ENCODE measurements around the gene TLE2.

Gene TLE2

GRCh38 chr19:2978772-2979171, 50.3 kb downstream of the TLE2 start:
- DNase-seq (ENCODE audit: low read depth), result no peak
- no peak overlapping the region for H3K4me3 ChIP-seq (ENCODE audit: control insufficient read depth, low read depth, low read length)
- TF ChIP-seq, protein P1, sequence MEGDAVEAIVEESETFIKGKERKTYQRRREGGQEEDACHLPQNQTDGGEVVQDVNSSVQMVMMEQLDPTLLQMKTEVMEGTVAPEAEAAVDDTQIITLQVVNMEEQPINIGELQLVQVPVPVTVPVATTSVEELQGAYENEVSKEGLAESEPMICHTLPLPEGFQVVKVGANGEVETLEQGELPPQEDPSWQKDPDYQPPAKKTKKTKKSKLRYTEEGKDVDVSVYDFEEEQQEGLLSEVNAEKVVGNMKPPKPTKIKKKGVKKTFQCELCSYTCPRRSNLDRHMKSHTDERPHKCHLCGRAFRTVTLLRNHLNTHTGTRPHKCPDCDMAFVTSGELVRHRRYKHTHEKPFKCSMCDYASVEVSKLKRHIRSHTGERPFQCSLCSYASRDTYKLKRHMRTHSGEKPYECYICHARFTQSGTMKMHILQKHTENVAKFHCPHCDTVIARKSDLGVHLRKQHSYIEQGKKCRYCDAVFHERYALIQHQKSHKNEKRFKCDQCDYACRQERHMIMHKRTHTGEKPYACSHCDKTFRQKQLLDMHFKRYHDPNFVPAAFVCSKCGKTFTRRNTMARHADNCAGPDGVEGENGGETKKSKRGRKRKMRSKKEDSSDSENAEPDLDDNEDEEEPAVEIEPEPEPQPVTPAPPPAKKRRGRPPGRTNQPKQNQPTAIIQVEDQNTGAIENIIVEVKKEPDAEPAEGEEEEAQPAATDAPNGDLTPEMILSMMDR (IDR thresholded peaks at IDR 0.05; ENCODE audit: control insufficient read depth, insufficient read depth, low read depth, low read length, missing control alignments), result no peak

DNA sequence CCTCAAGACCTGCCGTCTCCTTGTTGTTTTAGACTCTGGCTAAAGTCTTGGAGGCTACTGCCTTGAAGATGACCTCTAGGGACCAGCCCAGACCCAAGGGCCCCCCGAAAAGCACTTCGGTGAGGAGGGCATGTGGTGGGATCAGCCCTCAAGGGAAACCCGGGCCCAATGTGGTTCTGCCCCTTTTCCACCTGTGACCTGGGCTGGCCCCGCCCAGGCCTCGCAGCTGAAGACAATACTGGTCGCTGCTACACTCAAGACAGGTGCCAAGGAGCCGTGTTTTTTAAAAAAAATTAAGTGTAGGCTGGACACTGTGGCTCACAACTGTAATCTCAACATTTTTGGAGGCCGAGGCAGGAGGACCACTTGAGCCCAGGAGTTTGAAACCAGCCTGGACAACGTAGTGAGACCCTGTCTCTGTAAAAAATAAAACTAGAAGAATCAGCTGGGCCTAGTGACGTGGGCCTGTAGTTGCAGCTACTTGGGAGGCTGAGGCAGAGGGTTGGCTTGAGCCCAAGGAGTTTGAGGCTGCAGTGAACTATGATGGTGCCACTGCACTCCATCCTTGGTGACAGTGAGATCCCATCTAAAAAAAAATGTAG, 50.8 kb downstream of the TLE2 start:
- no peak for DNase-seq (ENCODE audit: low read depth)
- H3K4me3 ChIP-seq (ENCODE audit: control insufficient read depth, low read depth, low read length), result no peak overlapping the region
- TF ChIP-seq, protein P1 (IDR thresholded peaks at IDR 0.05; ENCODE audit: control insufficient read depth, insufficient read depth, low read depth, low read length, missing control alignments), result no peak

- DNase-seq (ENCODE audit: low read depth), result no peak
- H3K4me3 ChIP-seq (ENCODE audit: control insufficient read depth, low read depth, low read length), result no peak overlapping the region
- TF ChIP-seq, protein P1 (IDR thresholded peaks at IDR 0.05; ENCODE audit: control insufficient read depth, insufficient read depth, low read depth, low read length, missing control alignments), result no peak
Observed at GRCh38 chr19:2977746-2978138, 51.3 kb downstream of the TLE2 start.

DNA sequence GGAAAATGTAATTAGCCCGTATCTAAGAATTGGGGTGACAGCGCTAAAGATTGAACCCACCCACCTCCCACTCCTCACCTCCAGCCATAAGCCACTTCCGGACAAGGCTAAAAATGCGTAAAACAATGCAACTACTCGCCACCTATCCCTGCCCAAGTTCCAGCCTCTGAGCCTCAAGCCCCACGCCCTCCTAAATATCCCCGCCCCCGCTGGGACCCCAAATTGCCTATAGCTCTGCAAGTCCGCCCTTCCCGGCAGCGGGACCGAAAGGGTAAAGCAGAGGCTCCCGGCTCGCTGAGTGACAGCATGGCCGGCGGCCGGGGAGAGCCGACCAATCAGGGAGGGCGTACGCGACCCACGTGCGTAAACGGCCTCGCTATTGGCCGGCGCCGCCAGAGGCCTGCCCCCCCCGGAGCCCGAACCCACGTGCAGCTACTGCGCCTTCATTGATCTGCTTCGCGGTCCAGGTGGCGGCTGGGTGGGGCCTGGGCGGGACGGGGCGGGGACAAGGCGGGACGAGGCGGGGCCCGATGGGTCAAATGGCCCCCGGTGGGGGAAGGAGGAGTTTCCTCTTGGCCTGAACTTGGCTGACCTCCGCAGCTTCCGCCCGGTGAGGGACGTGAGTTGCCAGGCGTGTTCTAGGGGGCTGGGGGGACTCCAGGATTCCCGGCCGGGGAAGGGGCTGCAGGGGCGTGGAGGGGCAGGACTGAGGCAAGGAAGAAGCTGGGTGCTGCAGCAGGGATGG, 51.9 kb downstream of the TLE2 start, which contains the start of gene TLE6:
Gene TLE6 (plus strand): TSS at position 564 of the 745 bp plus-strand sequence. CDS start 670 bp downstream, outside the sequence.
- TF ChIP-seq, protein P1 (IDR thresholded peaks at IDR 0.05; ENCODE audit: control insufficient read depth, insufficient read depth, low read depth, low read length, missing control alignments), result no peak
- no peak for DNase-seq (ENCODE audit: low read depth)
- H3K4me3 ChIP-seq (ENCODE audit: control insufficient read depth, low read depth, low read length), result peak within 1 kb of the TSS; percentile 49

DNA sequence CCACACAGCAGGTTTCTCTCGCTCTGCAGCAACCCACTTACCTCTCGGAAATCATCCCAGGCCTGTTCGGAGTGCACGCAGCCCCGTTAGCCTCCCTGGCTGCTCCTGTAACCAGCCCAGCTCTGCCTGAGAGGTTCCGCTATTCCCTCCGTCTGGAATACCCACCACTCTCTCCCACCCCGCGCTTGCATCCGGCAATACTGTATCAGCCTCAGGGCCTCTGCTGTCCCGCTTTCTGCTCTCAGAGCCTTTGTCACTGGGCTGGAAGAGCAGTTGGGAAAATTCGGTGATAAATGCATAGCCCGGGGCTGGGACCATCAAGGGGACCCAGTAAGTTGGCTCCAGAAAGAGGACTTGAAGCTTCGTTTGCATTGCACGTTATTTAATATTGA, 52.5 kb downstream of the TLE2 start:
- no peak for DNase-seq (ENCODE audit: low read depth)
- TF ChIP-seq, protein P1 (IDR thresholded peaks at IDR 0.05; ENCODE audit: control insufficient read depth, insufficient read depth, low read depth, low read length, missing control alignments), result no peak
- peak overlapping the region; percentile 49 for H3K4me3 ChIP-seq (ENCODE audit: control insufficient read depth, low read depth, low read length)

- TF ChIP-seq, protein P1 (IDR thresholded peaks at IDR 0.05; ENCODE audit: control insufficient read depth, insufficient read depth, low read depth, low read length, missing control alignments), result no peak
- DNase-seq (ENCODE audit: low read depth), result no peak
Observed at GRCh38 chr19:2974342-2975041, 54.6 kb downstream of the TLE2 start.

More at GRCh38 chr19:2974342-2975041, 54.6 kb downstream of the TLE2 start:
- no peak overlapping the region for H3K4me3 ChIP-seq (ENCODE audit: control insufficient read depth, low read depth, low read length)
